ENCODE data around the gene MYBPC2.

DNA sequence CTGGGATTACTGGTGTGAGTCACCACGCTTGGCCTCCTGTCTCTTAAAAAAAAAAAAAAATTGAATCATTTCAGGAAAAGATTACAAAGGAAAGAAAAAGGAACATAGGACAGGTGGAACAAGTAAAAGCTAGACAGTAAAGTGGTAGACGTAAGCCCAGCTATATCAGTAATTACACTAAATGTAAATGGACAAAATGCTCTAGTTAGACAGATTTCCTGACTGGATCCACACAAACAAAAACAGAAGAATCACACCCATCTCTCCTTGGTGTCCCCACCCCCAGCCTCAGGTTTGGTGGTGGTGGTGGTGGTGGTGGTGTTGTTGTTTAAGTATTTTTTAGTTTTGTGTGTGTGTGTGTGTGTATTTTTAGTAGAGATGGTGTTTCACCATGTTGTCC, 20.3 kb upstream of the MYBPC2 start:
- TF ChIP-seq EZH2 (IDR thresholded peaks at IDR 0.05), result no peak
- TF ChIP-seq POLR2AphosphoS5 (IDR thresholded peaks at IDR 0.05; ENCODE audit: borderline replicate concordance, low read depth, low read length), result no peak
- no peak for TF ChIP-seq FOXP2 (optimal IDR thresholded peaks at IDR 0.05; ENCODE audit: control extremely low read depth, extremely low read length, insufficient read depth)

All from SK-N-MC (cell line).